ENCODE data around the gene EHMT1.
"Not testable (repeated sequence)": the region's sequence is repeated elsewhere in the genome, so short reads cannot be mapped to it uniquely, and the experiment has no call there.

Gene EHMT1

DNA sequence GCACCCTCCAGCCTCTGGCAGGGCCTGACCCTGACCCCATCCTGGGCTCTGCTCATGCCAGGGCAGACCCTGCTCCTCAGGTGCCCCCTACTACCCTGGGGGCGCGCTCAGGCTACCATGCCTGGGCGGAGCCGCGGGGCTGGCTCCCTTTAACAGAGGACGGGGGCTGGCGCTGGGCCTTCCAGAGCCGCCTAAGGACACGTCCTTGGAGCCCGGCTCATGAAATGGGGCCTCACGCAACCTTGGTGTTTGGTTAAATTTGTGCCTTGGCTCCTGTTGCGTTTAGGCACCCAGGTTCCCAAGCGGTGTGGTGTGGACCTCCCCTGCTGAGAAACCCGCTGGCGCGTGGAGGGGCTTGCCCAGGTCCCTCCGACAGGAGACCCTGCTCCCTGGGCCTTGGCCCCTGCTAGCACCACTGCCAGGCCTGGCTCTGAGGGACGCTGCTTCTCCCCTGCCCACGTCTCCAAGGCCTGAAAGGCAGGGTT is 3.4 kb upstream of the EHMT1 start:
- no peak for DNase-seq

- DNase-seq: peak in 1 of 2 donors; percentile 37
These were observed 639 bp downstream of the EHMT1 start for GRCh38 chr9:137619240-137620047.

- no peak for DNase-seq
These were observed 1.2 kb downstream of the EHMT1 start for GRCh38 chr9:137620048-137620405.

GRCh38 chr9:137620581-137620980 is 1.8 kb downstream of the EHMT1 start:
- no peak for DNase-seq

- DNase-seq: no peak
These were observed 2.4 kb downstream of the EHMT1 start for GRCh38 chr9:137621131-137621757.

GRCh38 chr9:137622211-137622610 is 3.4 kb downstream of the EHMT1 start:
- not testable (repeated sequence) for DNase-seq

GRCh38 chr9:137626464-137626863 is 7.7 kb downstream of the EHMT1 start:
- DNase-seq: no peak

GRCh38 chr9:137627406-137627805 is 8.6 kb downstream of the EHMT1 start:
- DNase-seq: not testable (repeated sequence)

GRCh38 chr9:137630126-137630525 is 11.3 kb downstream of the EHMT1 start:
- no peak for DNase-seq

DNA sequence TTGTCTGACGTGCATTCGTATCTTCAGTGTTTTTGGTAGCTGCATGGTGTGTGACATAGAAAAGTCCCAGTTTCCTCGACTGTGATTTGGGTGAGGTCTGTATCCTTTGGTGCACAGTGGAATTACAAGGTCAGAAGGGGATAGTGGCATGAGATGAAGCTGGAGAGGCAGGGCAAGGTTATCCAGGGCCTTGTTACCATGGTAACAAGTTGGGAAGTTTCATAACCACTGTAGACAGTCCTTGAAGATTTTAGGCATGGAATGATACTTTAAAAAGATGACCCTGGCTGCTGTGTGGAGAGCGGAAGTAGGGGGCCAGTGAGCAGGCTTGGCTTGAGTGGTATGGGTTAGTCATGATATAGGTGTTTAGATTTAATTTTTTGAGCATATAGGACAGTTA is 11.9 kb downstream of the EHMT1 start:
- no peak for DNase-seq

GRCh38 chr9:137631345-137632229 is 12.8 kb downstream of the EHMT1 start:
- DNase-seq: no peak

GRCh38 chr9:137632230-137633161 is 13.7 kb downstream of the EHMT1 start:
- no peak for DNase-seq

DNA sequence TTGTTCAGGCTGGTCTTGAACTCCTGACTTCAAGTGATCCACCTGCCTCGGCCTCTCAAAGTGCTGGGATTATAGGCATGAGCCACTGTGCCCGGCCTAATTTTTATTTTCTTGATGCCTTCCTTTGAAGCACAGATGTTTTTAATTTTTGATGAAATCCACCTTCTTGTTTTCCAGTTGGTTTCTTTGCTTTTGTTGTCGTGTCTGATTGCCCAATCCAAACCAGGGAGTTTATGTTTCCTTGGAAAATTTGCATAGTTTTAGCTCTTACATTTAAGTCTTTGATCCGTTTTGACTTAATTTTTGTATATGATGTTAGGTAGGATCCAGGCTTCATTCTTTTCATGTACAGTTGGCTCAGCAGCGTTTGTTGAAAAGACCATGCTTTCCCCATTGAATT is 15.2 kb downstream of the EHMT1 start:
- no peak for DNase-seq

DNA sequence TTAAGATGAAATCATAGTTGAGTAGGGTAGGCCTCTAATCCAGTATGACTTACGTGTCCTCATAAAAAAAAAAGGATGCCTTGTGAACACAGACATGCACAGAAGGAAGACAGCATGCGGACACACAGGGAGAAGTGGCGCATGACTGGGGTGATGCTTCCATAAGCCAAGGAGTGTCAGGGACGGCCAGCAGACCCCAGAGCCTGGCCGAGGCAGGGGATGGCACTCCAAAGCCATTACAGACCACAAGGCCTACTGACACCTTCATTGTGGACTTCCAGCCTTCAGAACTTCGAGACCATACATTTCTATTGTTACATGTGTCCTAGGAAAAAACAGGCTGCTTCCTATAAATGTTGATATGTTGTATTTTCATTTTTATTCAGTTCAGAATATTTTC is 19.9 kb downstream of the EHMT1 start:
- no peak for DNase-seq

DNA sequence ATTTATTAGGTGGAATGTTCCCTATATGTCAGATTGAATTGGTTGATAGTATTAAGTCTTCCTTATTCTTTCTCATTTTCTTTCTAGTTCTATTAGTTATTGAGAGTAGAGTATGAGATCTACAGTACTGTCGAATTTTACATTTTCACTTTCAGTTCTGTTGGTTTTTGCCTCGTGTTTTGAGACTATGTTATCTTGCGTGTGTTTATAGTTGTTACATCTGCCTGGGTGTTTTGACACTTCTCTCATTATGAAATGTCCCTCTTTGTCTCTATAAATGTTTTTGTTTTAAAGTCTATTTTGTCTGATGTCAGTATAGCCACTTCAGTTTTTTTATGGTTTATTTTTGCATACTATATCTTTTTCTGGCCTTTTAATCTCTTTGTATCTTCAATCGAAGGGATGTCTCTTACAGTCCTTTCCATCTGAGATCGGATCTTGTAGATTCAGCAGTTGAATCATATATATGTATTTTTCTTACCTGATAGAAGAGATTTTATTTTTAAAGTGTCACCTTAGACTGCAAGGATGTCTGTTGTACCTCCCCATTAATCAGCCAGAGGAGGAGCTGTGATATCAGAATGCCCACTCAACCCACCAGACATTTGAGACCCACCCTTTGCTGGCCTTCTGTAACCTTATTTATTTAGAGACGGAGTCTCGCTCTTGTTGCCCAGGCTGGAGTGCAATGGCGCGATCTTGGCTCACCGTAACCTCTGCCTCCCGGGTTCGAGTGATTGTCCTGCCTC is 20.7 kb downstream of the EHMT1 start:
- no peak for DNase-seq

DNA sequence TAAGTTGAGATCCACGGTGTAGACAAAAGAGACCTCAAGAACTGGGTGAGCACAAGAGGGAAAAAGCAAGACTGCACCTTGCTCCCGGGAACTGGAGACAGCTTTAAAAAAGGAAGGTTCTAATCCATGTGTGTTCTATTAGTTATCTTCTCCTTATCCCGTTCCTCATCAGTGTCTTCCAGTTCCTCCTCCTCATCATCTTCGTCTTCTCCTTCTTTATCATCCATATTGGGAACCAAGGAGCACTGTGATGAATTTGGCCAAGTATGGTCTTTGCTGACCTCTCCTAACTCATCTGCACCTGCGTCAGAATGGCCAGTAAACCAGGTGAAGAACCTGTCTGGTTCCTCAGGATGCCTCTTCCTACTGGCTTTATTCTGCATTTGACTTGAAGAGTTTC is 22.1 kb downstream of the EHMT1 start:
- DNase-seq: no peak

DNA sequence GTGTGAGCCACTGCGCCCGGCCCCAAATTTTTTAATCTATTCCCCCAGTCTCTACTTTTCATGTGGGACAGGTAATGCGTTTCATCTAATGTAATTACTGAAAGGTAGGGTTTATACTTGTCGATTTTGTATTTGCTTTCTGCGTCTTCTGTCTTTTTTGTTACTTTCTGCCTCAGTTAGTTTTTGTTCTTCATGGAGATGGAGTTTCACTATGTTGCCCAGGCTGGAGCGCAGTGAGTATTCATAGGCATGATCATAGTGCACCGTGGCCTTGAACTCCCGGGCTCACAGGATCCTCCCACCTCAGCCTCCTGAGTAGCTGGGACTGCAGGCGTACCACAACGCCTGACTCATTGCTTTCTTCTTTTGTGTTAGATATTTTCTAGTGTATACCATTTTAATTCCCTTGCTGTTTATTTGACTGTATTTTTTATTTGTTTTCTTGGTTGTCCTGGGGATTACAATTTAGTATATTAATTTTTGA is 23.4 kb downstream of the EHMT1 start:
- no peak for DNase-seq

DNA sequence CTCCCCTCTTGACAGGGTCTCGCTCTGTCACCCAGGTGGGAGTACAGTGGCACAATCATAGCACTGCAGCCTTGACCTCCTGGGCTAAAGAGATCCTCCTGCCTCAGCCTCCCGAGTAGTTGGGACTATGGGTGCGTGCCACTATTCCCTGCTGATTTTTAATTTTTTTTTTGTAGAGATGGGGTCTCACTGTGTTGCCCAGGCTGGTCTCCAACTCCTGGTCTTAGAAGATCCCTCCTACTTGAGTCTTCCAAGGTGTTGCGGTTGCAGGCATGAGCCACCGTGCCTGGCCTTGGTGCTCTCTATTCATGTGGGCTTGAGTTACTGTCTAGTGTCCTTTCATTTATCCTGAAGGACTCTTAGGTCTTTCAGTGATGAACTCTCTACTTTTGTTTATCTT is 24.1 kb downstream of the EHMT1 start:
- no peak for DNase-seq

DNA sequence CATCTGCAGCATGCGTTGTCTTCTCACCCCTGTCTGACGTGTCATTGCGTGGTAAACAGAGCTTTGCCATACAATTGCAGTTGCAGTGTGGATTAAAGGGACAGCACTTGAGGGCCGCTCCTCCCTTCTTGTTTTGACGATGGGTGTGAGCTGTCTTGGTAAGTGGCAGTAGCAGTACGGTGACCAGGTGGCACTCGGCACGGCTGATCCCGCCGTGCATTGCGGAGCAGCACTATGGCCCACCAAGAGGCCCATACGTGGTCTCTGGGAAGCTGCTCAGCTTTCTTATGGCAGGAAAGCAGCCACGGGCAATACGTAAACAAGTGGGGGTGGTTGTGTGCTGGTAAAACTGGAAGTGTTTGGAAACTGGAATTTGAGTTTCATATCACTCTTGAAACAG is 25.1 kb downstream of the EHMT1 start:
- DNase-seq: no peak

GRCh38 chr9:137645211-137645610 is 26.4 kb downstream of the EHMT1 start:
- DNase-seq: no peak

DNA sequence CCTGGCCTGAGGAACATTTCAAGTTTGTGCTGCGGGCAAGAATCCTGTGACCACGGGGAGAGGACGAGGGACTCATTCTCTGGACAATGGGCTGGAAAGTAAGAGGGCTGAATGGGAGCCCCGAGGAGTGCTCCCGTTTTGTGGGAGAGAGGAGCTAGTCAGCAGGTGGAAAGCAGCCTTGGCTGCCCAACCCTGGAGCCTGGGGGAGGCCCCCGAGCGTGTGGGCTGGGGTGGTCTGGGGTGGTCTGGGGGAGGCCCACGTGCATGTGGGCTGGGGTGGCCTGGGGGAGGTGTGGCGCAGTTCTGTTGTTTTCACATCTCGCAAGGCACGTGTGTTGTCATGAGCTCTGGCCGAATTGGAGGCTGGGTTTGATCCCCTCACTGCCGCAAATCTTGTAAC is 27.5 kb downstream of the EHMT1 start:
- no peak for DNase-seq
